NCI-H1930 (cell line): ENCODE measurements around the gene IQCH.
A peak's percentile ranks its signal among the peaks of the same experiment; 100 is the strongest.

ENCODE experiments used
- DNase-seq, 2 experiments: peaks; one replicate each; lab custom pipeline; 2025; lab: John Stamatoyannopoulos, UW

IQCH gene

GRCh38 chr15:67501177-67501835, 246.7 kb downstream of the IQCH start:
- peak in 1 of 2 experiments; percentile 21 for DNase-seq

DNA sequence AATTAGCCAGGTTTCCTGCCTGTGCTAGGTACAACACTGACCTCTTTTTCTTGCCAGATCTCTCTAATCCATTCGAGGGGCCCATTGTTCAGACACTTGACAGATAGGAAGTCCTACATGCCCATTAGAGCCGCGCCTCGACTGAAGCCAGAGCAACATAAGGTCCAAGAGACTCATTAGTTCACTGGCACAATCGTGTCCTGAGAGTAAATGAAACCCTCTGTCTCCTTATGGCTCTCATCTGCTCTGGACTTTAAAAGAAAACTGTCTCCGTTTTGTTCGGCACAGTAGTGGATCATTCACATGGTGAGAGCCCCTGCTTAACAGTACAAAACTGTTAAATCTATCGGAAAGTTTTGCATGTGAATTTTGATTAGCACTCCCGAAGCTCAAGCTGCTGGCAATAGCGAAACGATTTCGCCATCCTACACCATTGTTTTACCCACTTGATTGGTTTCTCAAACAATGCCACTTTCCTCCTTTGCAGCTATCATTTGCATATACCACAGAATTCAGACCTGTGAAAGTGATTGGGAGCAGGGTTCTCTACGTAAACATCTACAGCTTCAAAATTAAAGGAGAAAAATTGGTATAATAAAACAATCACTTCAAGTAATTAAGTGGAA, 247.4 kb downstream of the IQCH start:
- DNase-seq, result no peak

- DNase-seq, result no peak
Measured at GRCh38 chr15:67504056-67504455, 249.5 kb downstream of the IQCH start.

- no peak for DNase-seq
Measured at GRCh38 chr15:67504796-67505195, 250.2 kb downstream of the IQCH start.

- no peak for DNase-seq
Measured at GRCh38 chr15:67505675-67506572, 251.3 kb downstream of the IQCH start.

- no peak for DNase-seq
Measured at GRCh38 chr15:67506775-67507747, 252.5 kb downstream of the IQCH start.

- no peak for DNase-seq
Measured at GRCh38 chr15:67508407-67508806, 253.8 kb downstream of the IQCH start.

DNA sequence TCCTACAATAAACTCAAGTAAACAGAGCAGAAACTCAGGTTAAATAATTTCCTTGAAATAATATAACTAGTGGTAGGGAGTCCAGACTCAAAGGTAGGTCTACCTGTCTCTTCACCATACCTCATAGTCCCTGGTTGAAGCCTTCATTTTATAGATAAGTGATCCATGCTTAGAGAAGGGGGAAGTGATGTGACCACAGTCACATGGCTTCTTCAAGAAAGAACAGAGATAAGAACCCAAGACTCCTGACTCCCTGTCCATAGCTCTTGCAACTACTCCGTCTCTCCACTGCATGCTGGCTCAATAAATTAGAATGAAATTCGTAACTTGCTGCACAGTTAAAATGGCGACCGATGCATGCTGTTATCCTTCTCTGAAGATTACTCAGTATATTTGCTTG, 255.3 kb downstream of the IQCH start:
- no peak for DNase-seq

DNA sequence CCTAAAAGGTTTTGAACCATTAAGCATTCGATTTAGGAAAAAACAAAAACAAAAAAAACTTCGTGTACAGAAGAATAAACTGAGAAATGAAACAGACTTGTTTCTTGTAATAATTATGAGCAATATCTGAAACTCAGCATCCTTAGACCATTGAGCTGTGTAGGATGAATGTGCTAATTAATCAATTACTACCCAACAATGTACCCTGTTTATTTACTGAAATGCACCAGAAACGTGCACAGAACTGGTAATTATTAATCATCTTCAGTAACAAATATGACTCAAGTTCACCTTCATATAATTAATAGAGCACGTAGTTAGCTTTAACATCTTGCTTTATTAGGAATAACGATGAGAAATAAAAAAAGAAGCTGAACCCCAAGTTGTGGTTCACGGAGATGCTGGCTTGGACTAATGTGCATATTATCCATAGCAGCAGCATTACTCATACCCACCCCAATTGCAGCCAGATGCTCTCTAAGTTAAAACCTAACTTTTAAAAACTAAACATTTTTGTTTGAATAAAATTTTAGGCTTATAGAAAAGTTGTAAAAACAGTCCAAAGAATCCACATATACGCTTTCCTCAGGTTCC, 256.1 kb downstream of the IQCH start:
- no peak for DNase-seq

- DNase-seq, result no peak
Measured at GRCh38 chr15:67511606-67512005, 257.0 kb downstream of the IQCH start.

- no peak for DNase-seq
Measured at GRCh38 chr15:67512140-67512539, 257.6 kb downstream of the IQCH start.

DNA sequence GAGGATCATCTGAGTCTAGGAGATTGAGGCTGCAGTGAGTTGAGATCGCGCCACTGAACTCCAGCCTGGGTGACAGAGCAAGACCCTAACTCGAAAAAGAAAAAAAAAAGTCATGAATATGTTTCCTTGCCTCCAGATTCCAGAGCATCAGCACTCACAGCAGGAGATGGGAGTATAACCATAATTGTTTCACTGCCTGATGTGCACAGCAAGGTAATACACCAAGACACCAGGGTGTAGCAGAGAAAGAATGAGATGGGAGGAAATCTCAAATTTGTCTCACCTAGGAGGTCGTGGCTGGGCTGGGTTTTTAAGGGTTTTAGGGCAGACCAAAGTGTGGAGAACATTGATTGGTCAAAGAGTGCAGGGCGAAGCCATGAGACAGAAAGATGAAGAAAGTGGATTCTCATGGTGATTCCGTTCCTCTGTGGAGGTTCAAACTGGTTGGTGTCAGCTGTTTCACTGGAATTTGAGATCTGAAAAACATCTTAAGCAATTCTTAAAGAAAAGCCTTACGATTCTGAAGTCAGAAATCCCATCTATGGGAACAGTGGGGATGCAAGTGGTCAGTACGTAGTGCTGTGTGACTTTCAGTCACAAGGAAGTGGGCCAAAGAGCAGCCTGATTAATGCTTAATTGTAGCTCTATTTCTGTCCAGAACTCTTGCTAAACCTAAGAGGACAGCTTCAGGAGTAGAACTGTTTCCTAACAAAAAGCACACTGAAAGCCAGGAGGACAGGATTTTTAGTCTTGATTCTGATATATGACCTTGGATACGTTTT, 258.5 kb downstream of the IQCH start:
- DNase-seq, result no peak

DNA sequence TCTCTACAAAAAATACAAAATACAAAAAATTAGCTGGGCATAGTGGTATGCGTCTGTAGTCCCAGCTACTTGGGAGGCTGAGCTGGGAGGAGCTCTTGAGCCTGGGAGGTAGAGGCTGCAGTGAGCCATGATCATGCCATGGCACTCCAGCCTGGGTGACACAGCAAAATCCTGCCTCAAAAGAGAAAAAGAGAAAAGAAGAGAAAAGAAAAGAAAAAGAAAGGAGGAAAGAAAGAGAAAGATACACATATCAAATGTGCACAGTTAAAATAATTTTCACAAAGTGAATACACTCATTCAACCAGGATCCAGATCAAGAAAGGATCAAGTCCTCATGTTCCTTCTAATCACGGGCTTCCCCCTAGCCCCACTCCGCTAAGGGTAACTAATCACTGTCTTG, 260.5 kb downstream of the IQCH start:
- DNase-seq, result no peak

DNA sequence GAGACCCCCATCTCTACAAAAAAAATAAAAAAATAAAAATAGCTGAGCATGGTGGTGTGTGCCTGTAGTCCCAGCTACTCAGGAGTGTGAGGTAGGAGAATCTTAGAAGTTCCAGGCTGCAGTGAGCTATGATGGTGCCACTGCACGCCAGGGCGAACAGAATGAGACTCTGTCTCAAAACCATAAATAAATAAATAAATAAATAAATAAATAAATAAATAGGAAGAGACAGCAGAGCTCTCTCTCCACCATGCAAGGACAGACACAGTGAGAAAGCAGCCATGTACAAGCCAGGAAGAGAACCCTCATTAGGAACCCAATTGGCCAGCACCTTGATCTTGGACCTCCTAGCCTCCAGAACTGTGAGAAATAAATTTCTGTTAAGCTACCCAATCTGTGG, 261.0 kb downstream of the IQCH start:
- DNase-seq, result no peak

GRCh38 chr15:67520321-67521028, 265.9 kb downstream of the IQCH start:
- DNase-seq, result no peak

GRCh38 chr15:67521029-67521782, 266.6 kb downstream of the IQCH start, which contains the start of gene C15orf61:
Gene C15orf61, plus strand, starts transcription at chr15:67521131. Its CDS starts 118 bp downstream, at chr15:67521249.
- peak; percentile 72 to 84 for DNase-seq

GRCh38 chr15:67521783-67522568, 267.4 kb downstream of the IQCH start:
- no peak for DNase-seq

DNA sequence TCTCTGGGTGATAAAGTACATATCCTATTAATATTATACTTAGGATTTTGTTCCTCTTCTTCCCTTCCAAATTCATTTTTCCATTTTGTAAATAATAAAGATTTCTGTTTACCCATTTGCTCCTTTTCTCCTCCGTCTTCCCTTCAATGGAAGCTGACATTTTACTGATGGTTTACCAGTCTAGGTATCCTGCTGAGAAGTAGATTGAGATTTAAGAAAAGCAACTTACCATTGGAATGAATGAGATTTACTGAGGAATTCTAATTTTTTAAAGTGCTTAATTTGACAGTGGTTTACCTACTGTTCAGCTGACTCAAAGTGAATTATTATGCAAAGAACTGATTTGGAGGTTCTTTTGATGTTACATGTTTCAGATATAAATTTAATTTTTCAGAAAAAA, 268.7 kb downstream of the IQCH start:
- no peak for DNase-seq
